ENCODE data around the gene UAP1.
A peak's percentile ranks its signal among the peaks of the same experiment; 100 is the strongest.

UAP1 gene

DNA sequence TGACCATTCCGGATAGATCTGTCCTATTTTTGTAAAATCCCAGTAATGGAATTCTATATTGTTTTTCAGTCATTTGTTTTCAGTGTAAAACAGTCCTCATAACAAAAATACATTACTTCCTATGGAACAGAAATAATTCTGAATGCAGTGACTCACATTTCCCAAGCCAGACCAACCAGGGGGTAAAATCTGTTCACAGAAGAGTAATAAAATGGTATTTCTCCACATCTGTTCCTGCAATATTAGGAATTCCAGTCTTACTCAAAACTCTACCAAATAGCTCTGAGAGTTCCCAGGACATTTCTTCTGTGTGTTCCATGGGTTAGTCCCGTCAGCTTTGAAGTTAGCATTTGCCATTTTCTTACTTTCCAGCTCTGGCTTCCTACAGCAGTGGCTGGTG lies 68.1 kb downstream of the UAP1 start:
- Histone ChIP-seq H3K4me1 (ENCODE audit: insufficient read depth, low read length, poor library complexity, severe bottlenecking) (no peaks in the 10 kb centered on the region), H3K79me2 (ENCODE audit: insufficient read depth, low read length) (no peaks in the 10 kb centered on the region), H3K4me3 (ENCODE audit: low read length, poor library complexity, severe bottlenecking) (no peak overlapping the region), H4K20me1 (ENCODE audit: insufficient read depth, low read length, poor library complexity, severe bottlenecking) (no peaks in the 10 kb centered on the region), H3K36me3 (ENCODE audit: insufficient read depth, low read length) (no peaks in the 10 kb centered on the region), H3K9me3 (ENCODE audit: insufficient read depth, low read depth, low read length) (no peaks in the 10 kb centered on the region), H2AFZ (ENCODE audit: low read length) (no peak overlapping the region), H3K9ac (ENCODE audit: low read depth, low read length, poor library complexity, severe bottlenecking) (no peak overlapping the region), H3K4me2 (ENCODE audit: low read depth, low read length, poor library complexity, severe bottlenecking) (no peak overlapping the region), H3F3A (ENCODE audit: low read depth) (no peaks in the 10 kb centered on the region), H3K9me2 (replicated peaks; ENCODE audit: low read depth, low read length) (no peaks in the 10 kb centered on the region), H3K27me3 (ENCODE audit: insufficient read depth, low read length, poor library complexity, severe bottlenecking) (no peaks in the 10 kb centered on the region)
- TF ChIP-seq EZH2phosphoT487 (IDR thresholded peaks at IDR 0.05; ENCODE audit: borderline replicate concordance), result no peak
- TF ChIP-seq, protein P1, sequence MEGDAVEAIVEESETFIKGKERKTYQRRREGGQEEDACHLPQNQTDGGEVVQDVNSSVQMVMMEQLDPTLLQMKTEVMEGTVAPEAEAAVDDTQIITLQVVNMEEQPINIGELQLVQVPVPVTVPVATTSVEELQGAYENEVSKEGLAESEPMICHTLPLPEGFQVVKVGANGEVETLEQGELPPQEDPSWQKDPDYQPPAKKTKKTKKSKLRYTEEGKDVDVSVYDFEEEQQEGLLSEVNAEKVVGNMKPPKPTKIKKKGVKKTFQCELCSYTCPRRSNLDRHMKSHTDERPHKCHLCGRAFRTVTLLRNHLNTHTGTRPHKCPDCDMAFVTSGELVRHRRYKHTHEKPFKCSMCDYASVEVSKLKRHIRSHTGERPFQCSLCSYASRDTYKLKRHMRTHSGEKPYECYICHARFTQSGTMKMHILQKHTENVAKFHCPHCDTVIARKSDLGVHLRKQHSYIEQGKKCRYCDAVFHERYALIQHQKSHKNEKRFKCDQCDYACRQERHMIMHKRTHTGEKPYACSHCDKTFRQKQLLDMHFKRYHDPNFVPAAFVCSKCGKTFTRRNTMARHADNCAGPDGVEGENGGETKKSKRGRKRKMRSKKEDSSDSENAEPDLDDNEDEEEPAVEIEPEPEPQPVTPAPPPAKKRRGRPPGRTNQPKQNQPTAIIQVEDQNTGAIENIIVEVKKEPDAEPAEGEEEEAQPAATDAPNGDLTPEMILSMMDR (conservative IDR thresholded peaks at IDR 0.05; ENCODE audit: low read length), result no peak

DNA sequence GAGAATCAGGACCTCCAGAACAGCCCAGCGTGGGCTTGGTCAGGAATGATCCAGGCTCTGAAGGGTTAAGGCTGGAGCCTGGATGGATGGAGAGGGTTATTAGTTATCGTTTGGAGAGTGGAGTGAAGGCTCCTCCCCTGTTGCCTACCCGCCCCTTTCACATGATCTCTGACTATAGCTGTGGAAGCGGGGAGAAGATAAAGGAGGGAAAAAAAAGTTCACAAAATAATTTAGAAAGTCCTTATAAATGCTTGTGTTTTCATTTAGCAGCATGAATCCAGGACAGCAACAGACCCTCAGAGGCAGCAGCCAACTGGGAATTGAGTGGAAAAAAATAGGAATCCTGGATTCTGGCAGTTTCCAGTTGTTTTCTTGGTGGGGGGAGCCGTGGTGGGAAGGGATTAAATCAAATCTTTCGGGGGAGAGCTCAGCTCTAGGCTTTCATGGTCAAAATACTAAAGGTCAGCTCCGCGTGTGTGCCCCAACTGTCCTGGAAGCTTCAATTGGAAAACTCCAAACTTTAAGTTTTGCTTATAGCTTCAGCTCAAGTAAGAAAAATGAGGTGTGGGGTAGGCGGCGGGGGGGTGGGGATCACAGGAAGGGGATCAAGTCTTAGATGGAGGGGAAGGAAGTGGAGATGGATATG lies 70.1 kb downstream of the UAP1 start:
- no peaks in the 10 kb centered on the region for H3K79me2 ChIP-seq (ENCODE audit: insufficient read depth, low read length)
- H3K9me3 ChIP-seq (ENCODE audit: insufficient read depth, low read depth, low read length), result no peaks in the 10 kb centered on the region
- H3K27me3 ChIP-seq (ENCODE audit: insufficient read depth, low read length, poor library complexity, severe bottlenecking), result no peaks in the 10 kb centered on the region
- H3K4me1 ChIP-seq (ENCODE audit: insufficient read depth, low read length, poor library complexity, severe bottlenecking), result no peaks in the 10 kb centered on the region
- H3K36me3 ChIP-seq (ENCODE audit: insufficient read depth, low read length), result no peaks in the 10 kb centered on the region
- no peak overlapping the region for H3K4me3 ChIP-seq (ENCODE audit: low read length, poor library complexity, severe bottlenecking)
- H3F3A ChIP-seq (ENCODE audit: low read depth), result no peaks in the 10 kb centered on the region
- no peak overlapping the region for H3K9ac ChIP-seq (ENCODE audit: low read depth, low read length, poor library complexity, severe bottlenecking)
- no peak overlapping the region for H2AFZ ChIP-seq (ENCODE audit: low read length)
- no peaks in the 10 kb centered on the region for H4K20me1 ChIP-seq (ENCODE audit: insufficient read depth, low read length, poor library complexity, severe bottlenecking)
- H3K9me2 ChIP-seq (replicated peaks; ENCODE audit: low read depth, low read length), result no peaks in the 10 kb centered on the region
- TF ChIP-seq, protein P1 (conservative IDR thresholded peaks at IDR 0.05; ENCODE audit: low read length), result no peak
- no peak for TF ChIP-seq EZH2phosphoT487 (IDR thresholded peaks at IDR 0.05; ENCODE audit: borderline replicate concordance)
- no peak overlapping the region for H3K4me2 ChIP-seq (ENCODE audit: low read depth, low read length, poor library complexity, severe bottlenecking)

DNA sequence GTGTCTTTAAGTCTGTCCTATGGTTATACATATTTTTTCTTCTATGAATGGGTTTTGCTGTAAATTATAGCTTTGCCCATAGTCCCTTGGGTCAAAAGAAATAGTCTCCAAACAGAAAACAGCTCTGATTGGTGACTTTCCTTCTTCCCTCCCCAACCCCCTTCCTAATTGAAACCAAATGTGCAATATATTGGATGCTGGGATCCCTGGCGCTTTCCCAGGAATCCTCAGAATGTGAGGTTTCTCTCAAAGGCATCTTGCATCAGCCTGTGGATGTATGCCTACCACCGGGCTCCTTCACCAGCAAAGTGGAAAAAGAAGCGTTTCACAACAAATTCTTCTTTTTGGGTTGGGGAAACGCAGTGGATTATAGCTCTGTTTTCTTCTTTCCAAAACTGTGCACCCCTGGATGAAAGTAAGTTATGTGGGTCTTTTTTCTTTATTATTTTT lies 70.7 kb downstream of the UAP1 start, which contains the start of gene DDR2:
Gene DDR2, plus strand, starts transcription at position 248 of the 450 bp plus-strand sequence. CDS start 86,600 bp downstream, outside the sequence.
- no peaks in the 10 kb centered on the region for H3K4me1 ChIP-seq (ENCODE audit: insufficient read depth, low read length, poor library complexity, severe bottlenecking)
- TF ChIP-seq EZH2phosphoT487 (IDR thresholded peaks at IDR 0.05; ENCODE audit: borderline replicate concordance), result no peak
- TF ChIP-seq, protein P1 (conservative IDR thresholded peaks at IDR 0.05; ENCODE audit: low read length), result no peak
- no peak within 1 kb of the TSS for H3K4me2 ChIP-seq (ENCODE audit: low read depth, low read length, poor library complexity, severe bottlenecking)
- H4K20me1 ChIP-seq (ENCODE audit: insufficient read depth, low read length, poor library complexity, severe bottlenecking), result no peaks in the 10 kb centered on the region
- no peaks in the 10 kb centered on the region for H3K79me2 ChIP-seq (ENCODE audit: insufficient read depth, low read length)
- peak within 1 kb of the TSS; percentile 4; the same call in 1 of the 2 replicates for H2AFZ ChIP-seq (ENCODE audit: low read length)
- no peak within 1 kb of the TSS for H3K9ac ChIP-seq (ENCODE audit: low read depth, low read length, poor library complexity, severe bottlenecking)
- H3K9me3 ChIP-seq (ENCODE audit: insufficient read depth, low read depth, low read length), result no peaks in the 10 kb centered on the region
- H3K9me2 ChIP-seq (replicated peaks; ENCODE audit: low read depth, low read length), result no peaks in the 10 kb centered on the region
- no peak within 1 kb of the TSS for H3K4me3 ChIP-seq (ENCODE audit: low read length, poor library complexity, severe bottlenecking)
- no peaks in the 10 kb centered on the region for H3K27me3 ChIP-seq (ENCODE audit: insufficient read depth, low read length, poor library complexity, severe bottlenecking)
- H3F3A ChIP-seq (ENCODE audit: low read depth), result no peaks in the 10 kb centered on the region
- no peaks in the 10 kb centered on the region for H3K36me3 ChIP-seq (ENCODE audit: insufficient read depth, low read length)

Measured in Loucy (cell line).